Muscle of back (tissue), 11 donors: ENCODE measurements around the gene SASH1. TPM values are rescaled to one million over a fixed set of nuclear protein-coding genes. Genes with fewer than 3 reads are reported as not detected.

Experiments used
- DNase-seq, 3 donors: peaks; one replicate each; pipeline versions ENCODE4 v3.0.0 to v3.0.0-alpha.2; 2013
- polyA plus RNA-seq, 10 donors: library from polyadenylated mRNA; unstranded; fragments of 120-200 nt; gene quantifications; one replicate each; pipeline ENCODE4 v1.2.1, GENCODE V29; 2013; ENCODE audit not compliant: insufficient read length in 10 of 10

The SASH1 gene
- polyA plus RNA-seq, 10 donors: 35.7 to 57.1 (median 46.2) TPM

- no peak for DNase-seq
Observed at GRCh38 chr6:148516617-148517016, 174.0 kb downstream of the SASH1 start.

DNA sequence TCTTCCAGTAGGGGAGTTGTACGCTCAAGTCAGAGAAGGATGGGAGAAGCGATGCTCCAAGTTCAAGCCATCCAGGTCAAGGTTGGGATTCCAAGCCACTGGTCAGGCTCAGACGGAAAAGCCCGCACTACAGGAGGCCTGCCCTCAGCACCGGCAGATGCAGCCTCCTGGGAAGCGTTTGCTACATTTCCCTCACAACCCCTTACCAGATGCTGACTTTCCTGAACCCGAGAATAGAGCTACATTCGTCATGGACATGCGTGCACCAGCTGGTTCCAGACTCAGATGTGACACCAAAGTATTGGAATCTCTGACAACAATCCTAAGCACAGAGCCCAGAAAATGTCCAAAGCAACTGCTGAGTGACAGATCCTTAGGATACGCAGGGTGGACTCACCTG, 174.8 kb downstream of the SASH1 start:
- DNase-seq: peak in 1 of 3 donors; percentile 52

- DNase-seq: peak; percentile 76 to 95 (median 89)
Observed at GRCh38 chr6:148518511-148519156, 176.0 kb downstream of the SASH1 start.

GRCh38 chr6:148520109-148520841, 177.6 kb downstream of the SASH1 start:
- no peak for DNase-seq

DNA sequence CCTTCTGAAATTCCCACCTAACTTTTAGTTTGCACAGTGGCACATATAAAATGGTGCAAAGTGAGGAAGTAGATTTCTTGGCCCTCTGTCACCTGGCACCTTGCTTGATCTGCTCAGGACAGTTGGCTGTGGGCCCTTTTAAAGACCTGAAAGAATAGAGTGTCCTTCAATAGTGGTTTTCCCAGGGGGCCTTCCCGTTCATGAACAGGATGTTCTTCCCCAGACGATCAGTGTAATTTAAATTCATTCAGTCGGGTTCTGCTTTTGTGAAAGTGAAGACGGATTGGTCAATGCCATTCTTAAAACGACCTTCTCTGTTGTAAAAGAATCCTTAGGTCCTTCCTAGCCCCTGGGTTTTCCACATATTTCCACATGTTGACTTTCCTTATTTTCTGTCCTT, 178.5 kb downstream of the SASH1 start:
- no peak for DNase-seq

DNA sequence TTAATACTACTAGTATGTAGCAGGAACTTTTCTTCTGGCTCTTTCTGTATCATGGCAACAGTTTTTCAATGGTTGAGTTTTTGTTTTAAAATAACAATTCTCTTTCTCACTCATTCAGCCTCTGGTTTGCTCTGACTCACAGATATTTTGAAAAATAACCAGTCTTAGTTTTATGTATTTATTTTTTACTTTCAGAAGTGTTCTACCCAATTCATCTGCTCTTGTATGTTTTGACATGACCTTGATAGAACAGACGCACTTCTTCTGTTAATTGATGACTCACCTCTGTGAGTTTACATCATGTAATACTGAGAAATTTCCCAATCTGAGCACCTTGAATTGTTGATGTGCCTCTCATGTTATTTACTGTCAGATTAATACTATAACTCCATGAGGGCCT, 178.9 kb downstream of the SASH1 start:
- no peak for DNase-seq

DNA sequence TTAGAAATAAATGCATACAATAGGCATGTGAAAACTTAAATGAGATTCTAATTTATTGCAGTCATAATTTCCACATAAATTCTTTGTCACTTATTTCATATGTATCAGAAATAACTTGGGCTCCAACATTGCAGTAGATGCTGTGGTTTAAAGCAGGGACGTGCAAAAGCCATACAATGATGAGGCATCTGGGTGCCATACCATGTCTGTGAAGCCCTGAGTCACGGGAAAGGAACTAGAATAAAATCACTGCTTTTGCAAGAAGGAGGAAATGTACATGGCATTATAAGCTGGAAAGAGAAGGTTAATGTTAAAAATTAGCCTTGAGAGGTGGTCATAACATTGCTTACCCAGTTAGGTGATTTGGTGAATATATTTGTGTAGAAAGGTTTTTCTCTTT, 180.4 kb downstream of the SASH1 start:
- DNase-seq: peak in 1 of 3 donors; percentile 91

GRCh38 chr6:148523551-148523950, 180.9 kb downstream of the SASH1 start:
- no peak for DNase-seq

GRCh38 chr6:148524471-148524882, 181.8 kb downstream of the SASH1 start:
- DNase-seq: no peak

GRCh38 chr6:148524976-148525375, 182.3 kb downstream of the SASH1 start:
- no peak for DNase-seq

- DNase-seq: no peak
Observed at GRCh38 chr6:148525453-148525852, 182.8 kb downstream of the SASH1 start.

GRCh38 chr6:148526145-148526544, 183.5 kb downstream of the SASH1 start:
- DNase-seq: no peak

GRCh38 chr6:148528292-148528691, 185.7 kb downstream of the SASH1 start:
- no peak for DNase-seq

GRCh38 chr6:148529010-148529409, 186.4 kb downstream of the SASH1 start:
- DNase-seq: no peak

DNA sequence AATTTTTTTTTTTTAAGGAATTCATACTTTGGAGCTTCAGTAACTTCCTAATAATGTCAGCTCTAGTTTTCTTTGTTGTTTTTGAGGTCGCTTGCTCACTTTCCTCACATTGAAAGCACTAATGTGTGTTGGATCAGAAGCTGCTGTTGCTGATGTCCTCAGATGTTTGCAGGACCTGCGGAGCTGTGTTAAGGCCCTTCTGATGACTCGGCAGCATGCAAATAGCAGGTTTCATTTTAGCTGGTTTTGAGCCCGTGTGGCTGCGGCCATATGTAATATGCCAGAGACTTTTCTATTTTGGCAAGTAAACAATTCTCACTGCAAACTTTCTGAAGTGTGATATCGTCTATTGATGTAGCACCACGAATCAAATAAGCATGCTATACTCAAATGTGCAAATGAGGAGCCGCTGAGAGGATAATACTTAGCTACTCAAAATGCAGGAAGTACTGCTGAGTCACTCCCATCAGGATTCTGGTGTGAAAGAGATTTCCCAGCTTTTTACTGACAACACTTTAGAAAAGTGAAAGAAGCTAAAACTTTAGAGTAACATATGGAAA, 187.8 kb downstream of the SASH1 start:
- DNase-seq: peak in 2 of 3 donors; percentile 71 to 88

DNA sequence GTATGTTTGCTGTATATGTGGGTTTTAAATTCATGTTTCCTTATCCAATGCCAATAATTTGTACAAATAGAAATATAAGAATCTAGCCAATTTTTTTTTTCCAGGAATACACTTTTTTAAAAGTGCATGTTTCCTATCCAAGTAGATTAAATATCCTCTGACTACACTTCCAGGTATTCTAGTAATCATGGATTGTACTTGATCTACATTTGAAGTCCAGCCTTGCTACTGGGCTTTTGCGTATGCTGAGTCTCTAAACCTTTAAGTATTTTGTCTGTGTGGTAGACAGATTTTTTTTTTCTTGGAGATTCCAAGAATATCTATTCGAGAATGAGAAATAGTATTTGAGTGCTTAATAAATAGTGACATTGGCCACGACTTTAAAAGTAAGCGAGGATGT, 188.3 kb downstream of the SASH1 start:
- DNase-seq: no peak

- no peak for DNase-seq
Observed at GRCh38 chr6:148532698-148533097, 190.1 kb downstream of the SASH1 start.

DNA sequence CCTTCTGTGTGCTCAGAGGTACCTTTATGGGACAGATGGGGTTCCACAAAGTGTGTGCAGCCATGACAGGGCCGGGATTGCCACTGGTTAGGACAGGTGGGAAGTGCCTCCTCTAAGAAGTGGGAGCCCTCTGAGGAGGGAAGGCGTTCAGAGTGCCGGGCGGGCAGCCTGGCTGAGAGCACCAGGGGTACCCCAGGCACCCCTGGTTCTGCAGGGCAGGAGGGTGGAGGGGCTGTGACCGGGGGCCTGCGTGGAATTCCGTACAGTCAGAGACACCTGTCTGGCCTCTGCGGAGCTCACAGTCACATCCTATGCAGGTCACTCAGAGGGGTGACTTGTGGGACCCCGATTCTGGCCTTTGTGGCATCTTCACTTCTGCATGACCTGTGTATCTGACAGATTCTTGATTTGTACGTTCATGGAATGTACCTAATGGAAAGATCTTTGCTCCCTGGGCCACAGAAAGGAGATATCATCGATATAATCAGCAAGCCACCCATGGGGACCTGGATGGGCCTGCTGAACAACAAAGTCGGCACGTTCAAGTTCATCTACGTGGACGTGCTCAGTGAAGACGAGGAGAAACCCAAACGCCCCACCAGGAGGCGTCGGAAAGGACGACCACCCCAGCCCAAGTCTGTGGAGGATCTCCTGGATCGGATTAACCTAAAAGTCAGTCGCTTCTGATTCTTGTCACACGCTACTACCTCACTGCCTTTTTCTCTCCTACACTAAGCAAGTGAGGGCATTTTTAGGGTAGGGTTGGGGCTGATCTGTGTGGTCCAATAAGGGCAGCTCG, 190.9 kb downstream of the SASH1 start:
- DNase-seq: no peak

GRCh38 chr6:148534871-148535270, 192.2 kb downstream of the SASH1 start:
- DNase-seq: no peak

DNA sequence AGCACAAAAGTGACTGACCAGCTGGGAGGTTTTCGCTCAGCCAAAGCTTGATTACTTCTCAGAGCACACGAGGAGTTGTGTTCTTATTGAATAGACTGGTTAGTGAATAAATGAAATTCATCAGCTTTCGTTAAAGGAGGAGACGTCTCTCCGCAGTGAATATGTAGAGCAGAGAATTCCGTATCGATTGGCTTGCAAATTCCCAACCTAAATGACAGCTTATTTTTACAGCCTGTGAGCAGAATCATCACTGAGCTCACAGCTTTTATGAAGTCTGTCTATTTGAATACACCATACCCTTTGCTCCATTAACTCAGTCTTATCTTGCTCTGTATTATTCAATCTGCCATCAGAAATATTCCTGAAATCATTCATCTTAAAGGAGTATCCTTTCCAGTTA, 192.7 kb downstream of the SASH1 start:
- no peak for DNase-seq

DNA sequence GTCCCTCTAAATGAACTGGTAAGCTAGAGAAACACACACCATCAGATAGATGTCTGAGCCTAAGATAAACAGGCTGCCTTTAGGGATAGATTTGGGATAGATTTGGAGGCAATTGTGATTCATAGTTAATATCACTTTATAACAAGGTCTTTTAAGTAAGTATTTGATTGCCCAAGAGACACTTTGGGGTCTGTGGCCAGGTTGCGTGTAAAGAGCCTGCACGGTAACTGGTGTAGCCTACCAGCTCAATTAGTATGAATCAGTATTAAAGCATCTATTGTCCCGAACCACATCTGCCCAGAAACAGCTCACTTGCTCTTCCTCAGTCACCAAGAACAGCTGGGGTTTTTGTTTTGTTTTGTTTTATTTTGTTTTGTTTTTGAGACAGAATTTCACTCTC, 193.3 kb downstream of the SASH1 start:
- DNase-seq: no peak
